H9 (cell line): ENCODE results near the gene SMARCC1. TPM values are rescaled to one million over a fixed set of nuclear protein-coding genes. Genes with fewer than 3 reads are reported as not detected.

ENCODE experiments used
- DNase-seq: peaks from one replicate; pipeline ENCODE4 v3.0.0-alpha.2; 2017
- H2AFZ ChIP-seq: one replicate; pipeline ENCODE4 v1.6.1; 2013; ENCODE audit warnings: mild to moderate bottlenecking, low read length, control low read depth, moderate library complexity
- H2AK5ac ChIP-seq: 2 replicates; pipeline ENCODE4 v1.6.1; 2013; ENCODE audit warnings: low read length, control low read depth, mixed read lengths; ENCODE audit not compliant: insufficient read length
- H2BK120ac ChIP-seq: one replicate; pipeline ENCODE4 v1.6.1; 2013; ENCODE audit warnings: low read depth, mild to moderate bottlenecking, low read length, control low read depth, inconsistent platforms; ENCODE audit not compliant: poor library complexity, severe bottlenecking
- H2BK12ac ChIP-seq: 2 replicates; pipeline ENCODE4 v1.6.1; 2013; ENCODE audit warnings: low read length, control low read depth, mixed read lengths, low read depth; ENCODE audit not compliant: insufficient read length
- H2BK15ac ChIP-seq: 2 replicates; pipeline ENCODE4 v1.6.1; 2013; ENCODE audit warnings: low read depth, low read length, control low read depth
- H2BK20ac ChIP-seq: one replicate; pipeline ENCODE4 v1.6.1; 2013; ENCODE audit warnings: low read depth, mild to moderate bottlenecking, low read length, control low read depth, inconsistent platforms; ENCODE audit not compliant: poor library complexity, severe bottlenecking
- H2BK5ac ChIP-seq: 2 replicates; pipeline ENCODE4 v1.6.1; 2013; ENCODE audit warnings: low read length, control low read depth, mixed read lengths; ENCODE audit not compliant: insufficient read length
- H3K14ac ChIP-seq: 2 replicates; pipeline ENCODE4 v1.6.1; 2013; ENCODE audit warnings: low read length, control low read depth; ENCODE audit not compliant: insufficient read depth
- H3K18ac ChIP-seq: 2 replicates; pipeline ENCODE4 v1.6.1; 2013; ENCODE audit warnings: low read depth, mild to moderate bottlenecking, mixed read lengths, low read length, control low read depth; ENCODE audit not compliant: insufficient read length
- H3K23ac ChIP-seq: 2 replicates; pipeline ENCODE4 v1.6.1; 2013; ENCODE audit warnings: low read length, control low read depth, mixed read lengths, low read depth; ENCODE audit not compliant: insufficient read length
- H3K23me2 ChIP-seq: 2 replicates; pipeline ENCODE4 v1.6.1; 2013; ENCODE audit warnings: low read depth, mild to moderate bottlenecking, mixed read lengths, low read length, control low read depth; ENCODE audit not compliant: insufficient read length, poor library complexity, severe bottlenecking
- H3K27ac ChIP-seq: 2 replicates; pipeline ENCODE4 v1.5.1; 2013; ENCODE audit warnings: low read length, control low read depth, mixed read lengths, low read depth; ENCODE audit not compliant: insufficient read length
- H3K27me3 ChIP-seq: 2 replicates; pipeline ENCODE4 v1.6.1; 2013; ENCODE audit warnings: low read length, control low read depth, inconsistent platforms; ENCODE audit not compliant: insufficient read depth
- H3K4ac ChIP-seq: 2 replicates; pipeline ENCODE4 v1.6.1; 2013; ENCODE audit warnings: low read depth, mild to moderate bottlenecking, control low read depth, inconsistent platforms, low read length, moderate library complexity
- H3K4me1 ChIP-seq: 2 replicates; pipeline ENCODE4 v1.6.1; 2013; ENCODE audit warnings: low read length, control low read depth, inconsistent platforms; ENCODE audit not compliant: insufficient read depth
- H3K4me2 ChIP-seq: 2 replicates; pipeline ENCODE4 v1.6.1; 2013; ENCODE audit warnings: low read length, control low read depth, mixed read lengths; ENCODE audit not compliant: insufficient read length, insufficient read depth
- H3K56ac ChIP-seq: 2 replicates; pipeline ENCODE4 v1.6.1; 2013; ENCODE audit warnings: low read depth, mild to moderate bottlenecking, mixed read lengths, low read length, control low read depth; ENCODE audit not compliant: insufficient read length
- H3K79me1 ChIP-seq: 2 replicates; pipeline ENCODE4 v1.6.1; 2013; ENCODE audit warnings: low read depth, mild to moderate bottlenecking, moderate library complexity, low read length, control low read depth, inconsistent platforms; ENCODE audit not compliant: insufficient read depth, poor library complexity, severe bottlenecking
- H3K79me2 ChIP-seq: 2 replicates; pipeline ENCODE4 v1.6.1; 2013; ENCODE audit warnings: low read length, control low read depth, inconsistent platforms; ENCODE audit not compliant: insufficient read depth
- H3K9ac ChIP-seq: 2 replicates; pipeline ENCODE4 v1.6.1; 2013; ENCODE audit warnings: low read length, control low read depth, mixed read lengths; ENCODE audit not compliant: insufficient read length; ENCODE audit errors: extremely low read depth
- H3K9me3 ChIP-seq: one replicate; pipeline ENCODE4 v1.6.1; 2013; ENCODE audit warnings: low read depth, low read length, inconsistent platforms; ENCODE audit not compliant: control insufficient read depth
- H3T11ph ChIP-seq: one replicate; pipeline ENCODE4 v1.6.1; 2013; ENCODE audit warnings: mild to moderate bottlenecking, low read length, control low read depth, inconsistent platforms
- H4K20me1 ChIP-seq: one replicate; pipeline ENCODE4 v1.6.1; 2013; ENCODE audit not compliant: control insufficient read depth, insufficient read length, insufficient read depth
- H4K5ac ChIP-seq: 2 replicates; pipeline ENCODE4 v1.6.1; 2013; ENCODE audit warnings: low read depth, mild to moderate bottlenecking, mixed read lengths, low read length, control low read depth; ENCODE audit not compliant: insufficient read length
- H4K8ac ChIP-seq: replicated peaks from 2 replicates; pipeline ENCODE4 v1.6.1; 2013; ENCODE audit warnings: low read length, control low read depth, mixed read lengths, low read depth; ENCODE audit not compliant: insufficient read length
- H4K91ac ChIP-seq: 2 replicates; pipeline ENCODE4 v1.6.1; 2013; ENCODE audit warnings: low read depth, mild to moderate bottlenecking, moderate library complexity, mixed read lengths, low read length, control low read depth; ENCODE audit not compliant: insufficient read length
- H3K27ac Mint-ChIP-seq, 3 experiments: 2 replicates in 2 of 3; 3 replicates in 1 of 3; pipeline ENCODE4 v1.8.0; 2020 to 2021; ENCODE audit warnings: mixed read lengths in 3 of 3, mild to moderate bottlenecking in 1 of 3, moderate library complexity in 1 of 3
- H3K27me3 Mint-ChIP-seq: 2 replicates; pipeline ENCODE4 v1.8.0; 2021; ENCODE audit warnings: low read depth, mild to moderate bottlenecking, moderate library complexity, mixed read lengths
- H3K36me3 Mint-ChIP-seq, 3 experiments: 2 replicates in 2 of 3; 3 replicates in 1 of 3; pipeline ENCODE4 v1.8.0; 2020 to 2021; ENCODE audit warnings: low read depth in 3 of 3, mixed read lengths in 3 of 3; ENCODE audit not compliant: insufficient read depth in 1 of 3
- H3K4me1 Mint-ChIP-seq, 2 experiments: 2 replicates each; pipeline ENCODE4 v1.8.0; 2020; ENCODE audit warnings: mixed read lengths in 2 of 2
- H3K4me3 Mint-ChIP-seq, 2 experiments: 2 replicates in 1 of 2; 3 replicates in 1 of 2; pipeline ENCODE4 v1.8.0; 2020 to 2021; ENCODE audit warnings: mild to moderate bottlenecking in 2 of 2, mixed read lengths in 2 of 2, moderate library complexity in 1 of 2
- H3K9me3 Mint-ChIP-seq, 2 experiments: 2 replicates in 1 of 2; 3 replicates in 1 of 2; pipeline ENCODE4 v1.8.0; 2020; ENCODE audit warnings: mild to moderate bottlenecking in 2 of 2, mixed read lengths in 2 of 2, moderate library complexity in 1 of 2
- CTCF ChIP-seq: fragments of 200-600 bp; sonication (generic); conservative IDR thresholded peaks from 3 replicates; pipeline ENCODE4 v1.8.0; 2021; ENCODE audit warnings: antibody characterized with exemption, mild to moderate bottlenecking
- WGBS: extraction: QIAGEN DNeasy Blood & Tissue Kit; methylation state at CpG from one replicate; pipeline ENCODE4 v1.1.7; 2013; ENCODE audit warnings: missing lambda C conversion rate, low lambda C conversion rate, mixed read lengths; ENCODE audit not compliant: insufficient read length; ENCODE audit errors: extremely low coverage; 5-methylcytosine and 5-hydroxymethylcytosine counted together
- total RNA-seq: library from RNA; stranded (reverse); gene quantifications from 2 replicates; pipeline ENCODE4 v1.2.1, GENCODE V29; 2021

SMARCC1 gene
- total RNA-seq, 1 experiment from 2014 or later, result 274 TPM

GRCh38 chr3:47678446-47679338 lies 103.0 kb downstream of the SMARCC1 start:
- no peaks in the 10 kb centered on the region for H3K27me3 Mint-ChIP-seq
- H3K27ac ChIP-seq, result no peak overlapping the region
- no peak for DNase-seq
- peaks cover 59 to 80% (median 74%) of the 10 kb centered on the region in 3 experiments for H3K36me3 Mint-ChIP-seq
- H3K79me1 ChIP-seq, result peaks cover 2% of the 10 kb centered on the region
- no peaks in the 10 kb centered on the region for H3K9me3 ChIP-seq
- H2BK5ac ChIP-seq, result no peak overlapping the region
- no peaks in the 10 kb centered on the region for H3K27me3 ChIP-seq
- H3K4me1 Mint-ChIP-seq, result no peaks in the 10 kb centered on the region
- H3K23ac ChIP-seq, result no peak overlapping the region
- H4K20me1 ChIP-seq, result no peaks in the 10 kb centered on the region
- no peak for TF ChIP-seq CTCF
- no peaks in the 10 kb centered on the region for H3K9me3 Mint-ChIP-seq
- no peak overlapping the region for H2AK5ac ChIP-seq
- no peak overlapping the region for H2AFZ ChIP-seq
- no peak overlapping the region for H4K5ac ChIP-seq
- no CpG with 5 or more reads among the region's 6 CpGs for WGBS
- no peak overlapping the region for H3K18ac ChIP-seq
- H3K27ac Mint-ChIP-seq, result no peak overlapping the region
- no peak overlapping the region for H3K4me2 ChIP-seq
- H3K56ac ChIP-seq, result no peak overlapping the region
- no peak overlapping the region for H3K4me3 Mint-ChIP-seq
- H3K9ac ChIP-seq, result no peak overlapping the region
- H2BK15ac ChIP-seq, result no peak overlapping the region
- H2BK120ac ChIP-seq, result no peak overlapping the region
- H3K4ac ChIP-seq, result no peak overlapping the region
- no peak overlapping the region for H4K91ac ChIP-seq
- H3K23me2 ChIP-seq, result no peaks in the 10 kb centered on the region
- H3K14ac ChIP-seq, result no peak overlapping the region
- H3K4me1 ChIP-seq, result no peaks in the 10 kb centered on the region
- no peak overlapping the region for H2BK20ac ChIP-seq
- H4K8ac ChIP-seq, result no peak overlapping the region
- no peaks in the 10 kb centered on the region for H3K79me2 ChIP-seq
- no peak overlapping the region for H2BK12ac ChIP-seq
- H3T11ph ChIP-seq, result no peak overlapping the region
